Small intestine (tissue), 7 donors: ENCODE results near the gene TUBB. TPM values are rescaled to one million over a fixed set of nuclear protein-coding genes. Genes with fewer than 3 reads are reported as not detected.

Experiments
- DNase-seq, 2 donors: peaks; one replicate each; pipeline versions ENCODE4 v3.0.0 to v3.0.0-alpha.2; 2013
- FAIRE-seq: peaks from 2 replicates; lab custom pipeline; 2012; peaks lifted over from hg19 to GRCh38; lab: Jason Lieb, UNC
- H3K27ac ChIP-seq, 3 donors: one replicate each; pipeline ENCODE4 v1.5.1; 2013; ENCODE audit warnings: low read length in 2 of 3, mild to moderate bottlenecking in 2 of 3, control low read depth in 1 of 3, inconsistent platforms in 1 of 3, low read depth in 1 of 3, moderate library complexity in 1 of 3
- H3K27me3 ChIP-seq, 3 donors: one replicate each; pipeline ENCODE4 v1.6.1; 2013; ENCODE audit warnings: low read length in 3 of 3, inconsistent platforms in 1 of 3; ENCODE audit not compliant: control insufficient read depth in 3 of 3, insufficient read depth in 3 of 3
- H3K36me3 ChIP-seq, 3 donors: one replicate each; pipeline ENCODE4 v1.6.1; 2013; ENCODE audit warnings: low read length in 3 of 3, inconsistent platforms in 1 of 3, low read depth in 1 of 3, mild to moderate bottlenecking in 1 of 3, moderate library complexity in 1 of 3; ENCODE audit not compliant: control insufficient read depth in 3 of 3, insufficient read depth in 2 of 3
- H3K4me1 ChIP-seq, 3 donors: one replicate each; pipeline ENCODE4 v1.6.1; 2013; ENCODE audit warnings: low read length in 2 of 3, inconsistent platforms in 1 of 3, low read depth in 1 of 3, mild to moderate bottlenecking in 1 of 3, moderate library complexity in 1 of 3; ENCODE audit not compliant: control insufficient read depth in 3 of 3, insufficient read depth in 2 of 3
- H3K4me3 ChIP-seq, 3 donors: one replicate each; pipeline ENCODE4 v1.5.1; 2013; ENCODE audit warnings: low read length in 3 of 3, control low read depth in 1 of 3, inconsistent platforms in 1 of 3, low read depth in 1 of 3, mild to moderate bottlenecking in 1 of 3, moderate library complexity in 1 of 3
- H3K9me3 ChIP-seq, 2 donors: one replicate each; pipeline ENCODE4 v1.6.1; 2013; ENCODE audit warnings: low read depth in 1 of 2, low read length in 1 of 2; ENCODE audit not compliant: control insufficient read depth in 2 of 2, insufficient read depth in 1 of 2
- WGBS, 3 donors: extraction: QIAGEN DNeasy Blood & Tissue Kit; methylation state at CpG; one replicate each; pipeline ENCODE4 v1.1.7; 2013; 5-methylcytosine and 5-hydroxymethylcytosine counted together
- polyA plus RNA-seq, 4 donors: library from polyadenylated mRNA; stranded (reverse) in 3 of 4; unstranded in 1 of 4; fragments of 200-250 nt in 3 of 4; fragments of 120-200 nt in 1 of 4; gene quantifications; one replicate each; pipeline versions ENCODE4 v1.2.1 to v1.2.3, GENCODE V29; 2013
- donor health status: healthy with polysubstance abuse.
- donor health status: control.
- donor health status: control.
- donor health status: Bipolar disorder and iron deficiency.
- donor health status: healthy.

The TUBB gene
- polyA plus RNA-seq, 4 donors, result 47.0 to 371 (median 188) TPM

GRCh38 chr6:30732237-30732943, 12.2 kb downstream of the TUBB start:
- Histone ChIP-seq H3K4me3 (no peak overlapping the region), H3K9me3 (no peaks in the 10 kb centered on the region), H3K27ac (no peak overlapping the region), H3K27me3 (no peaks in the 10 kb centered on the region), H3K36me3 (peaks cover 7 to 88% (median 9%) of the 10 kb centered on the region in 3 donors), H3K4me1 (peaks cover 0 to 7% (median 0%) of the 10 kb centered on the region in 3 donors)
- 92 to 93% (median 93%) methylated on average over 12 of the region's 12 CpGs for WGBS, 3 donors
- FAIRE-seq (no peak), DNase-seq (no peak)

GRCh38 chr6:30735668-30736314, 15.6 kb downstream of the TUBB start:
- H3K36me3 ChIP-seq, result peaks cover 4 to 80% (median 5%) of the 10 kb centered on the region in 3 donors
- no peak for FAIRE-seq

GRCh38 chr6:30738532-30738931, 18.4 kb downstream of the TUBB start:
- no peak for FAIRE-seq
- WGBS, 3 donors, result 85 to 87% (median 86%) methylated on average over 6 of the region's 6 CpGs

More at GRCh38 chr6:30735668-30736314, 15.6 kb downstream of the TUBB start:
- no peak overlapping the region for H3K27ac ChIP-seq
- H3K4me1 ChIP-seq, result peaks cover 0 to 4% (median 0%) of the 10 kb centered on the region in 3 donors
- H3K27me3 ChIP-seq, result no peaks in the 10 kb centered on the region
- H3K9me3 ChIP-seq, result no peaks in the 10 kb centered on the region
- 85 to 93% (median 86%) methylated on average over 8 of the region's 8 CpGs for WGBS, 3 donors
- DNase-seq, result no peak
- no peak overlapping the region for H3K4me3 ChIP-seq

GRCh38 chr6:30740540-30740870, 20.4 kb downstream of the TUBB start:
- H3K36me3 ChIP-seq, result peaks cover 2 to 50% (median 2%) of the 10 kb centered on the region in 3 donors
- no peak for DNase-seq
- H3K27me3 ChIP-seq, result no peaks in the 10 kb centered on the region
- WGBS, 3 donors, result 86 to 98% (median 89%) methylated on average over 2 of the region's 2 CpGs
- H3K4me3 ChIP-seq, result no peak overlapping the region
- H3K4me1 ChIP-seq, result peaks cover 0 to 17% (median 4%) of the 10 kb centered on the region in 3 donors
- H3K9me3 ChIP-seq, result no peaks in the 10 kb centered on the region
- no peak for FAIRE-seq
- H3K27ac ChIP-seq, result no peak overlapping the region

More at GRCh38 chr6:30738532-30738931, 18.4 kb downstream of the TUBB start:
- no peak for DNase-seq
- Histone ChIP-seq H3K4me3 (no peak overlapping the region), H3K27ac (no peak overlapping the region), H3K9me3 (no peaks in the 10 kb centered on the region), H3K4me1 (peaks cover 0 to 13% (median 4%) of the 10 kb centered on the region in 3 donors), H3K27me3 (no peaks in the 10 kb centered on the region), H3K36me3 (peaks cover 2 to 66% (median 2%) of the 10 kb centered on the region in 3 donors)

GRCh38 chr6:30741063-30741779, 21.1 kb downstream of the TUBB start:
- H3K36me3 ChIP-seq, result peaks cover 2 to 42% (median 2%) of the 10 kb centered on the region in 3 donors
- peak overlapping the region in 2 of 3 donors; percentile 85 to 96 for H3K4me3 ChIP-seq
- no peaks in the 10 kb centered on the region for H3K27me3 ChIP-seq
- FAIRE-seq, result no peak
- H3K9me3 ChIP-seq, result no peaks in the 10 kb centered on the region
- DNase-seq, result no peak
- 70 to 80% (median 74%) methylated on average over 8 of the region's 8 CpGs for WGBS, 3 donors
- peaks cover 0 to 17% (median 4%) of the 10 kb centered on the region in 3 donors for H3K4me1 ChIP-seq
- peak overlapping the region; percentile 77 to 93 (median 85) for H3K27ac ChIP-seq

- H3K4me3 ChIP-seq, result peak overlapping the region; percentile 80 to 96 (median 85)
- H3K9me3 ChIP-seq, result no peaks in the 10 kb centered on the region
- FAIRE-seq, result no peak
- WGBS, 3 donors, result 4 to 7% (median 4%) methylated on average over 9 to 13 of the region's 13 CpGs
- no peaks in the 10 kb centered on the region for H3K27me3 ChIP-seq
- peaks cover 0 to 17% (median 4%) of the 10 kb centered on the region in 3 donors for H3K4me1 ChIP-seq
- peaks cover 2 to 37% (median 2%) of the 10 kb centered on the region in 3 donors for H3K36me3 ChIP-seq
- peak overlapping the region; percentile 77 to 93 (median 85) for H3K27ac ChIP-seq
- DNase-seq, result no peak
Measured at GRCh38 chr6:30741789-30742315, 21.7 kb downstream of the TUBB start.

GRCh38 chr6:30742316-30743098, 22.4 kb downstream of the TUBB start, which contains the start of gene FLOT1:
Gene FLOT1 (minus strand): TSS chr6:30742687. CDS start chr6:30742189, 498 bp downstream.
- H3K9me3 ChIP-seq, result no peaks in the 10 kb centered on the region
- DNase-seq (peak; percentile 97 to 98), FAIRE-seq (no peak)
- H3K4me1 ChIP-seq, result peaks cover 0 to 18% (median 4%) of the 10 kb centered on the region in 3 donors
- H3K27ac ChIP-seq, result peak within 1 kb of the TSS; percentile 85 to 93 (median 89)
- H3K4me3 ChIP-seq, result peak within 1 kb of the TSS; percentile 80 to 96 (median 85)
- no peaks in the 10 kb centered on the region for H3K27me3 ChIP-seq
- WGBS, 3 donors, result 0 to 1% (median 1%) methylated on average over 33 to 66 of the region's 66 CpGs
- H3K36me3 ChIP-seq, result peaks cover 2 to 32% (median 2%) of the 10 kb centered on the region in 3 donors
